ENCODE data around the gene LRIG1.
A peak's percentile ranks its signal among the peaks of the same experiment; 100 is the strongest.

LRIG1 gene

DNA sequence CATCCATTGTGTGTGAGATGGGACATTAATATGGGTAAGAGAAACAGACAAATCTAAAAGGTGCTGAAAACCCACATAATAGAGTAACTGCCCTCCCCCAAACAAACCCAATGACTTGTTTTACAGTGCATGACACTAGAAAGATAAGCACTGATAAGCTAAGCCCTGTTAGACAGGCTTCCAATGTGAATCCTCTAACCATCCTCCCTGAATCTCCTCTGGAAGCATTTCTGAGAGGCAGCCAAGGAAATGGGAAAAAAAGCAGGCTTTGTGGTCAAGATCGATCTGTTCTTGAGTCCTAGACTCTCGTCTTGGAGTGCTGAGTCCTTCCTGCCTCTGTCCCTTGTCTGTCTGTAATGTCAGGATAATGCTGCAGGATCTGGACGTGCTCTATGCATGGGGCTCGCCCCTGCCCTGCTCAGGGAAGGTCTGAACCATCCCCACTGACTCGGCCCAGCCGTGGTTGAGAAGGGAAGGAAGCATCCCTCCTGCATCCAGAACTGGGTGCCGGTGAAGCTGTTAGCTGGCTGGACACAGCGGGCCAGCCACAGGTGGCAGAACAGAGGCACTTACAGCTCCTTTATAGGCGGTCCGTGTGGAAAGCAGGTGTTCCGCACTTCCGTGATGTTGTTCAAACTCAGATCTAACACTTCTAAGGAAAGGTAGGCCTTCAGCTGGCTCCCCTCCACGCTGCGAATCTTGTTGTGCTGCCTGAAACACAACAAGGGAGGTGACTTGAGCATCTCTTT is 84.1 kb downstream of the LRIG1 start:
- no peak for DNase-seq

DNA sequence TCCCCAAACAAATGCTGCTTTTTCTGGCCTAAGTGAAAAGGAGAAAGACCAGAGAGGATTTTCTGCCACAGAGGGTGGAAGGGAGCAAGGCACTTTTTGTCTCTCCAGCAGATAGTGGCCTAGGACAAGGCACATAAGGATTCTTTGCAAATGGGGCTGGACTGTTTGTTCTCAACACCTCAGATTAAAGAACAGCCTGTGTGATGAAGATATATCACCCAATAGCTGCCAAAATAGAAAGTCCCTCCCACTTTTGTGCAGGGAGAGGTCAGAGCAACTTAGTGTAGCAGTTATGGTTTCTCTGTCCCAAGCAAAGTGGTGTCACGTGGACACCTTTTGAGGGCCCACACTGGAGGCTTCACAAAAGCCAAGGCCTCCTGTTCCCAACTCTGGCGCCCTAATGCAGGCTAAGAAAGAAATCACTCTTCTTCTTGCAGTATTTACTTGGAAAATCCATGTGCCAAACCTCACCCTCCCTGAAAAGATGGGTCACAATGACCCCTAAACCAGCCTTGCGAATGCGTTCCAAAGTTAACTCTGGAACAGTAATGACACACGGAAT is 84.9 kb downstream of the LRIG1 start:
- DNase-seq, result no peak

DNA sequence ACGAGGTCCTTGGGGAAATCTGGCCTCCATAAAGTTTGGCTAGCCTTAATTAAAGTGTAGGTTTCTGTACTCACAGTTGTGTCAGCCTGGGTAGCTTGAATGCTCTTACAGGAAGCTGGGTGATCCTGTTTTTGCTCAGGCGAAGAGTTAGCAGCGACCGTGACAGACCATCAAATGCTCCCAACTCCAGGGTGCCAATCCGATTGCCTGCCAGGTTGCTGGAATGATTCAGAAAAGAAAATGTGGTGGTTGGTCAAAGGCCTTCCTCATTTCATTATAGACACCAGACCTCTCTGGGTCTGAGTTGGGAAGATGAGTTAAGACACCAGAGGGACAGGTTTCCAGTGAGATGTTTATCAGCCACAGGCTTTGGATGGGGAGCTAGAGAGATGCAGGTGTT is 86.0 kb downstream of the LRIG1 start:
- no peak for DNase-seq

DNA sequence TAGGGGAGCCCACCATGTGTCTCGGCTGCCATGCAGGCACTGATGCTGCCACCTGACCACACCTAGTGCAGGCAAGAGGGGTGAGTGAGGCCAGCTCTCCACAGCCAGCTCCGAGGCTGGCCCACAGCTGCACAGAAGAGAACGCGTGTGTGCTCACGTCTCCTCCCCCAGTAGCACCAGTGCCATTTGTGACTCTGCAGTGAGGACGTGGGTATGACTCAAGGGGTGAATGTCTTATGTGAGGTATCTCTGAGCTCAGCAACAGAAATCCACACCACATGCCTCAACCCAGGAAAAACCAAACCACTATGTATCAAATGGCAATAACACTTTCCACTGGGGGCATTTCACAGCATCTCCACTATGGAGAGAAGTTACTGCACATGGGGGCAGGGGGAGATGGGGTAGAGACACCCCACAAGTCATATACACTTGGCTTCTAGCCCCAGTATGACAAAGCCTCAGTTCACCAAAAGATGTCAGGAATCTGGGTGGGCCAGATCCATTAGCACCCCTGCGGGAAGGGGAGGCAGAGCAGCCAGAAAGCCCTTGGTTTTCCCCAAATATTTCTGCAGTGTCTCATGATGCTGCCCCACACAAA is 87.6 kb downstream of the LRIG1 start:
- DNase-seq, result no peak

DNA sequence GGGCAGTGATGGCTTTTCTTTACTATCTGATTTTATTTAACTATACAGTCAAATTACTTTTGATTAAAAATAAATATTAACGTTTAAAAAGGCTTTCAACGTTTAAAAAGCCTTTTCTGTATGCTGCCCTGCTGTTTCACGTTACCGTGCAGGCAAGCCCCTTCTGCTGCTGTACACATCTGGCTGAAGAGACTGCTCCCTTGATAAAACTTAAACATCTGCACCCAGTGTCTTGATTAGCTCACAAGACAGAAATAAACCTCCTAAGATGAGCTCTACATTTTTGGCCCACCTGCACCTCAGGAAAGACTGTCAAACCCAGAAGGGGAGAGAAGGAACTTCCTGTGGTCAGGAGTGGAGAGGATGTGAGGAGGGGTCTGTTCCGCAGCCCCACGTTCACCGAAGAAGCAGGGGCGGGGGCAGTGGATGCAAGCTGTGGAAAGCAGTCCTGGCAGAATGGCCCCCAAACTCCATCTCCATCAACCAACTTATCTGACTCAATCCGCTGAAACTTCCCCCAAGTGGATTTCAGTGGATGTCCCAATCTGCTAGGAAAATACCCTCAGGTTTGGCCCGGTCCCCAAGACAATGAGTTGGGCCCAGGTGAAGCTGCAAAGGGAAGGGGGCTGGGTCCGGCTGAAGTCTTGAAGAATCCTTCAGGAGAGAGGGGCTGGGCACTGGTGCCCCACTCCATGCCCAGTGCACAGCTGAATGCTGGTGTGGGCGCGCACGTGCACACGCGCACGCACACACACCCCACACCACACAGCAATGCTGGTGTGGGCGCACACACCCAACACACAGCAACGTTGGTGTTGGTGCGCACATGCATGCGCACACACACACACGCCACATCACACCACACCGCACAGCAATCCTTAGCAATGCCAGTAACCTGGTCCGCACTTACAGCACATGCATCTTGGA is 88.6 kb downstream of the LRIG1 start:
- no peak for DNase-seq

DNA sequence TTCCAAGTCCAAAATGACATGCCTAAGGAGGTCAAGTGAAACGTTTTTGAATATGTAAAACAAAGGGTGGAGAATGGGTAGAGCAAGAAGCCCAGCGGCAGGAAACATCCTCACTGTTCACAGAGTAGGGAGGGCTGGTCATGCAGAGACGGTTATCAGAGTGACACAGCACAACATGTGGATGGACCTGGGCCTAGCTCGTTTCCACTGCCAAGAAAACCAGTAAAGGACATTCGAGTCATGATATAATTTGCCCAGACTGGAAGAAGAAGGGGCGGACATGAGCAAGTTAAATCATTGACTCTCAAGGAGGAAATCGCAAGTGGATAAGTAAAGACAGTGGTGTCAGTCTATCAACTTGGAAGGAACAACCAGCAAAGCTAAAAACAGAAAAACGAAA is 89.3 kb downstream of the LRIG1 start:
- no peak for DNase-seq

DNA sequence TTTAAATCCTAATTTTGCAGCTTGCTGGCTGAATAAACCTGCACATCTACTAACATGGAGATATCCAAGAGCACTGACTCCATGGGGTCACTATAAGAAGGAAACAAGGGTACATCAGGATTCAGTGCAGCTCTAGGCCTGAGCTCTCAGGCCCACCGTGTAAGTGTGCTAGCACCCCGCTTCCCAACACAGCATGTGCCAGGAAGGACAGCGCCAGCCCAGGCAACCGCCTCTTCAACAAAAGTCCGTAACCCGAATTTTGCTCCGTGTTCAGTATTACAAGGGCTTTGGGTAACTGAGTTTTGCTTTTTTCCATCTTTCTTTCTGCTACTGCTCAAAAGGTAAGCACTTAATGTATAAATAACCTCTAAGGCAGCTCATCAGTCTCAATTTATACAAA is 89.8 kb downstream of the LRIG1 start:
- no peak for DNase-seq

DNA sequence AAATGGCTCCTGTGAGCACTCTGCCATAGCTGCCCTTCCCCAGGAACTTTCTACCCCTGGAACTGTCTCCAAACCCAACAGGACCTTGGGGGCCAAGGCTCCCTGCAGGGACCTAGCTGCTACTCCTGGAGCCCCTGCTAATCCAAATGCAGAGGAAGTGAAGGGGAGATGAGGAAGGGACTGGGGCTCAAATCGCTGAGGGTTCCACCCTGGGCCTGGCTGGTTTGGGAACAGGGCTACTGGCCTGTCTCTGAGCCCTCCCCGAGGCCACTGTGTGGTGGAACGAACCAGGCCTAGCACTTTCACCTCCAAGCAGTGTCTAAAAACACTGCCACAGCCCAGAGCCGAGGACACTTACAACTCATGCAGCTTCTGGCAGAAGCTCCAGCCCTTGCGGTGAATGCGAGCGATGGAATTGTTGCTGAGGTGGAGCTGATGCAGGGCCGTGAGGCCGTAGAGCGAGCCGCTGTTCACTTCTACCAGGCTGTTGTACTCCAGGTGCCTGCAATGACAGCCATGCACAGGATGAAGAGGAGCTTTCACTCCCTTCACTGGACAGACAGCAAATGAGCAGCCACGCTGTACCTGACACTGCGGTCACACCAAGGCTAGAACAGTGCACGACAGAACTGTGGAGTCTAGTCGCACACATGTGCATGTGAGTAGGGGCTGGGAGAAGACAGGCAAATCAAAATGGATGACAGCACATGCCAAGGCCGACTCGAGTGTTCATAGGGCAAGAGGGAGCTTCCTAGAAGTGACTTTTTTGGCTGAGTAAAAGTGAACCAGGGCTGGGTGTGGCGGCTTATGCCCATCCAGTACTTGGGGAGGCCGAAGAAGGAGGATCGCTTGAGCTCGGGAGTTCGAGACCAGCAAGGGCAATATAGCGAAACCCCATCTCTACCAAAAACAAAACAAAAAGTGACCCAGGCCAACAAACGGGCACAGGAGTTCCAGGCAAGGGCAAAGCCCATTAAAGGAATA is 90.8 kb downstream of the LRIG1 start:
- no peak for DNase-seq

DNA sequence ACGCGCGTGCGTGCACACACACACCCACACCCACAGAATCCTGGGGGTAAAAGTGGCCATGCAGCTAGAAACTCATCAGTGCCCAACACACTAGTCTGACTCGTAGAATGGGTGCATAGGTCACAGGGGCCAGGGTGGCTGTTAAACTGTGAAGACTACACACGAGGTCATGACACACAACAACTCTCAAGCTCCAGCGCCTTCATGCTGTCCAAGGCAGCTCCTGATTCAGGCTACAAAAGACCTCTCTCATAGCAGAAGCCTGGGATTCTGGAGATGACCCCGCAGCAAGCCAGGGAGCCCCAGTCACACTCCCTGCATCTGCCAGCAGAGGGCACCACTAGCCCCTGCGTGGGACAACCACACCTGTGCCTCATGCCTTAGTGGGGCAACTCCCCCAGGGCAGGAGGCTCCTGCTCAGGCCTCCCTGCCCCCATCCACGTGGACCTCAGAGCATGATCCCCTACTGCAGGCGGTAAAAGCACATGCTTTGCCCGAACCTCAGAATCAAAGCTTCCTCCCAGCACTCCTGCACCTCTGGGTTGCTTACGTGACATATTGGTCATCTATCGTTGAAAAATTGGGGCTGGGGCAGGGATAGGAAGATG is 93.1 kb downstream of the LRIG1 start:
- DNase-seq, result peak; percentile 77

DNA sequence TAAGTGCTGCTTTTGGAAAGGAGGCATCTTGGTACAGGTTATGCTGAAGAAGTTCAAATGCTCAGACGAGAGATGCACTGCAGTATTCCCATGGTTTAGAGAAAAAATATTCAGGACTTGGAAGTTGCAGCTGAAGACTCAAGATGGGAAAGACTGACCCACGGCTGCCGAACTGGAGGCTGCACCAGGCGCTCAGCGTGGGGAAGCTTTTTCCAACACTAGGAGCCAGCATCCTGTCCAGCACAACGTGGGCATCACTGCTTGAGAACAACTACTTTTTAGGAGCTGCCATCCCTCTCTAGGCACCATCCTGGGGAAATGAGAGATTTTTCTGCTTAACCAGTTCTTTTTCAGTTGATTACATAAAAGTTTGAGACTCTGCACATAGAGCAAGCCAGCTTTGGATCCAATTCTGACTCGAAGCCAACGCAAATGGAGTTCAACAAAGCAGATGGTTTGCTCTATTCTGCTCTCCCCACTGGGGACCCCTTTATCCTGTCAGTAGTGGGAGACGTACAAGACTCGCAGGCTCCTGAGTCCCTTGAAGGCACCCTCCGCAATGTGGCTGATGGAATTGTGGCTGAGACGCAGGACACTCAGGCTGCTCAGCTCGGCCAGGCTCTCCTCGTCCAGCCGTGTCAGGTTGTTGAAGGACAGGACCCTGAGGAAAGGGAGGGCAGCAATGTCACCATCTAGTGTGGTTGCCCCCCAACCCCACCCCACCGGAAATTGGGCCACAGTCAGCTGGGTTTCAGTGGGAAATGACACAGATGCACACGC is 93.8 kb downstream of the LRIG1 start:
- DNase-seq, result no peak

DNA sequence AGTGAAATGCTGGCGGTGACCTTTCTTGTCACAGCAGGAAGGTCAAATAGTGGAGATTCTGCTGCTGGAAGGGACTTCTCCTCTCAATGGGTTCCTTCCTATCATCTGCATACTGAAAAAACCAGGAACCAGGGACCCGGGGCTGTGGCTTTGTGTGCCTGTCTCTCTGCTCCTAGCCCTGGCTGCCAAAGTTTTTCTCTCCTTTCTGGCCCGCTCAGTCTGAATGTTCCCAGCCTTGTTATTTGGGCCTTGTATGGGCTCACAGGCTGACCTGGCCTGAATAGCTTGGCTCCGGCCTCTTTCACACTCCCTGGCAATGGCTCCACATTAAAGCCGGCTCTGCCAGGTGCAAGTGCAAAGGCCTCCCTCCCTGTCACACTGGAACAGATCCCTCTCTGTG is 94.7 kb downstream of the LRIG1 start:
- DNase-seq, result no peak

DNA sequence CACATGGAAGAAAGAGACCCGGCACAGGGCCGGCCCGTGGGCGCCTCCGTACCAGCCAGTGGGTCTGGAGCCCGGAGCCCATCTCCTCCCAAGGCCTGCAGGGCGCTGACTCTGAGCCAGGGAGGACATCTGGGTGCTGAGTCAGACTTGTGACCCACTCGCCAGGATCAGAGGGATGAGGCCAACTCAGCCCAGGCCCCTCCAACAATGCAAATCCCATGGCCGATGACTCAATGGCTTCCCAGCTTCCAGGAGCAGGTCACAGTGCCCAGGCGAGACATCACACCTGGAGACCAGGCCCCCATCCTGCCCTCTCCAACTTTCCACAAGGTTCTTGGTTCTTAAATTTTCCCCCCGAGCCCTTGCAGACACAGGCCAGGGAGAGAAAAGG is 95.1 kb downstream of the LRIG1 start:
- DNase-seq, result peak; percentile 3

DNA sequence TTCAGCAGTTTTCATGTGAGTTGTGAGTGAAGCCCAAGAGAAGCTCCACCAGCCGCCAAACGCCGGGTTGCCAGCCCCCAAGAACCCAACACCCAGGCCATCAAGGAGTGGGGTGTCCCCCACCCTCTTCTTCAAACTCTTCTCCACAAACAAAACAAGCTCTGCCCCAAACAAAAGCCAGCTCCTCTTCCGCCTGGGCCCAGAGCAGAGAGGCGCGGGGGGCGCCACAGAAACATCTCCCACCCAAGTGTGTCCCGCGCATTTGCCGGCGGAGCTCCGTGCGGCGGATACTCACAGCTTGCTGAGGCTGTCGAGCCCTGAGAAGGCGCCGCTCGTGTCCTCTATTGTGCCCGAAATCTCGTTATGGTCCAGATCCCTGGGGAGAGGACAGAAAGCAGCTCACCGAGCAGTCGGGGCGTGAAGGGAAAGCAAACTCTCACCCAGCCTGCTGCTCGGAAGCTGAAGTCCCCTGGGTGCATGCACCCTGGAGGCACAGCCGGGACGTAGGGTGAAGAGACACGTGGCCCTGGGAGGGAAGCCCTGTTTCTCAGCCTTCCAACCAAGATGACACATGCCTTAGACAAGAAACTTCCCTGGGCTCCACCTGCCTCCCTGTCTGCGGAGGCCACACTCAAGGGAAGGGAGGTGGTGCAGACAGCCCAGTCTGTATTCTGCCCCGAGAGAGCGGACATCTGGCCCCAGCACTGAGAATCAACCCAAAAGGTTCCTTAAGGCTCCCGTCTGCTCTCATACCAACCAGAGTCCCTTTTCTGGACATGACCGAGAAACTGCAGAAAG is 95.7 kb downstream of the LRIG1 start:
- DNase-seq, result peak; percentile 65

DNA sequence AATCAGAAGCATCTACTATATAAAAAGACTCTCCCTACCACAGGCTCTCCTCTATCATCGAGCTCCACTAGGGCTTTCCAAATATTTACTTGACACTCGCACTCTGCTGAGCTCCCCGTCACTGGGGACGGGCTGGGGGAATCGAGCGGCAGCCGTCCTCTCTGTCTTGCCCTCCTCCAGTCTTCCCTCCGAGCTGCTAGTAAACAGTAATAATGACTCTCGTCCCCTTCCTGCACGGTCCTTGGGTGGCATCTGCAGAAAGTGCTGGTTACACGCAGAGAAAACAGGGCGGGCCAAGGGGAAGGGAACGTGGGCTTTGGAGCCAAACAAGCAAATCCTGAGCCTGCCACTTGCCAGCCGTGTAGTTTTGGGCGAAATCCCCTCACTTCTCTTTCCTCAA is 96.6 kb downstream of the LRIG1 start:
- DNase-seq, result no peak

DNA sequence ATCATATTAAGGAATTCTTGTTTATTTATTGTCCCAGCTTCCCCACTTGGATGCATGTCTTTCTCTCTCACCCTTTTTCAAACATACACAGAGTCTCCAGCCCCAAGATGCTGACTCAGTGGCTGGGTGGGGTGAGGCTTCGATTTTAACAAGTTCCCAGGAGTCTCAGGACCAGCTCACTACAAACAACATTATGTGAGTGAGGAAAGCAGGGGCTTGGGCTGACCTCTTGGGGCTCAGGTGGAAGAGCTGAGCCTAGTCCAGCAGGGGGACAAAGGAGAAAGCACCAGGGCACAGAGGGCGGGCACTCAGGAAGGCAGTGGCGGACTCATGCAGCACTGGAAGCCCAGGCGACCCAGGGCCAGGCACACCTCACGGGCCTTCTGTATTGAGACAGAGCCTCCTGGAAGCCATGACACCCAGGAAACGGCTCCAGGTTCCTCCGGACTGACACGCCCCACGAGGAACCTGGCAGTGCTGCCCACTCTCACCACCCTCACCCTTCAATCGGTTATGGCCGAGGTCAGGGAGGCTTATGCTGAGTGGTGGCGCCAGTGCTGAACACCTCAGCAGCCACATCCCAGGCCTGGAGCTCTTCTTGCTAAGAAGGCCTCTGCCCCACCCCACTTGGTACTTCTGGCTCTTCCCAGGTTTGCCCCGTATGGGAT is 97.4 kb downstream of the LRIG1 start:
- DNase-seq, result no peak

DNA sequence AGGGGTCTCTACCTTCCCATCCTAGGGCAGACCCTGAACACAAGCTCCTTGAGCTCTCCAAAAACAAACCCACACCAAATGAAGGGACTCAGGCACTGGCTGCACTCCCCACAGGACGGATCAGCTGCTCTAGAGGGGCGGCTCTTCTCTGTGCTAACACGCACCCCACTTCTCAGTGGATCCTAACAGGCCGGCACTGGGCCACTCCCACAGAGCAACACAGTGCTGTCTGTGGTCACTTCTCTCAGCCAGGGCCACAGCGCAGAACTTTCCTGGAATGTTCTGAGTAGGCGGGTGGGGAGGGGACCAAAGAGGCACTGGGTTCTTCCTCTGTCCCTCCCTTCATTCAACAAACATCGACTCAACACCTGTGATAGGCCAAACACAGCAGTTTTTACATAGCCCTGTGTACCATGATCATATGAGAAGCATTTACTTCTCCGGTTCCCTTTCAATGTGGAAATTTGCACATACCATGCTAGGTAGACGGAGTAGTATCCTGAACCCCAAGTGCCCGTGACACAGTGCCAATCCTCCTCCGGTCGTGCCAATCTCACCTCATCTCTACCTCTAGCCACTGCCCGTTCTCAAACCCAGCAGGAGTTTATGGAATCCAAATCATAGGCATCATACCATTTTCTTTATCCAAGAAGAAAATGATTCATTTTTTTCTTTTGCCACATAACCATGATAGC is 98.1 kb downstream of the LRIG1 start:
- DNase-seq, result no peak

DNA sequence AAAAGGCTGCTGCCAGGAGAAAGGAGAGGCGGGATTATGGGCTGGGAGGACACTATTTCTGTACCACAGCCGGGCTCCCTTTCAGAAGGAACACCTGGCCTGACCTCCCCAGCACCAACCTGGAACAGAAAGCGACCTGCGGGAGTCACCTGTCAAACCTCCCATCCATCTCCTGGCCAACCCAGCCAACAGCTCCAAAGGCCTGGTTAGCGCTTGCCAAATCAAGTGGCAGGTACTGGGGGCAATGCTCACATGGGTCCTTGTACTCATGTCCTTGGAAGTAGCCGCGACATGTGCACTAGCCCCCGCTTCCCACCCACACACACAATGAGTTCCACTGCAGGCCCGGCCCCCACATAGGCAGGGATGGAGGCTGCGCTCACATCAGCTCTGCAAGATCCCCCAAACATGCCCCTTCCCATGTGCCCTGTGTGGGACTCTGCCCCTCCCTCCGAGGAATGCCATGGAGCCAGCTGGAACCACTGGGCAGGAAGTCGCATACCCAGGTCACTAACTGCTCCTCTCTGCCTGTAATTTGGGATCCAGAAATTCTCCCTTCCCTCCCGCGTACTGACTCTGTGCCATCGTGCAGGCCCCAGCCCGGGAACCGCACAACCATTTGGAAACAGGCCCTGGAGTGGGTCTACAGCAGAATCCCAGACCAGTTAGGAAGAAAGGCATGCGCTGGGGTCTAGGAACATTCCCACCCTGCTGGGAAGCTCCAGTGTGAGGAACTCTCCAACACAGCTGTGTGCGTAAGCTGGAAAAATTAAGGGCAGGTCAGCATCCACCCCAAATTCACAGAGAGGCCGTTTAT is 98.9 kb downstream of the LRIG1 start:
- peak; percentile 64 for DNase-seq

DNA sequence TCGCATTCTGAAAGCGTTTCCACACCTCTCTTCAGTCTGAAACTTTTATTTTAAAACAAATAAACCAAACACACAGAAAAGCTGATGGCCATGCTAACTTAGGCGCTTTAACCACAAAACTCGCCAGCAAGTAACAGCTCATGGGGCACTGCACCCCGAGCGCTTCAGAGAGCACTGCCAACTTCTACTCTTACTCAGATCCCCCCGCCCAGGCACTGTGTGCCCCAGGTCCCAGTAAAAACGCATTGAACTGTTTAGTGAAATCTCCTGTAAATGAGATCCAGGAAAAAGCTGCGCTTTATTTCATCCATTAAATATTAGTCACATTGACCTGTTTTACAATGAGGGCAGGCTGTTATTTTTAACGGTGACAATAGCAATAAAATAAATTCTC is 99.7 kb downstream of the LRIG1 start:
- DNase-seq, result peak; percentile 29

Data from NCI-H82 (cell line).